Stimulated activated CD8-positive, alpha-beta memory T cell treated with anti-CD3 and anti-CD28 coated beads, Interleukin-7, amount 100 ng/mL, for 1 hour (primary cell): ENCODE data around the gene MMP24OS.

Source experiments
- DNase-seq, 2 donors: peaks; one replicate each; pipeline ENCODE4 v3.0.0-alpha.2; 2020; ENCODE audit warnings: low read depth in 2 of 2

The MMP24OS gene

DNA sequence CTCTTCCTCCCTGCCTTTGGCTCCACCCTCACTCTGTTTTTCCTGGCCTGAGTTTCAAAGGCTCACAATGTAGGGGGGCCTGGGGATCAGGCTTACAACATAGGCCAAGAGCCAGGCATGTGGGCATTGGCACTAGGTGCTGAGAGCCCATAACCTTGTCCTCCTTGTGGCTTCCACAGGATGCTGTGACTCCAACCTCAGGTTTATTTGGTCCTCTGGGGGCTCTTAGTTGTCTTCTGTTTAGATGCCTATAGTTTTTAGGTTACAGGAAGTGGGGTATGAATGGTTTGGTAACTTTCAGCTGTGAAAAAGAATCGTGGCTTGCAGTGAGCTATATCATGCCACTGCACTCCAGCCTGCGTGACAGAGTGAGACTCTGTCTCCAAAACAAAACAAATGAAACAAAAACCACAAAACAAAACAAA lies 25.9 kb downstream of the MMP24OS start:
- no peak for DNase-seq

DNA sequence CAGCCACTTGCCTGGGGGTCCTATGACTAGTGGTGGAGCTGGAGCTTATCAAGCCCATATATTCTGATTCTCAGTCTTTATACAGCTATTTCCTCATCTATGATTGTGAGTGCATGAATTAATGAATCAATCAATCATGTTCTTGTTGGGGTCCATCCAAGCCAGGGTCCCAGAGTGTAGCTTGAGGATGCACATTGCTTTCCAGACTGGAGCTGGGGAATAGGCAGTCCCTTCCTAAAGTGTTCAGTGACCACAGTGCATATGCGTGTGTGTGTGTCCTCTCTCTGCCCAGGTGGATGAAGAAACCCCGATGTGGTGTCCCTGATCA lies 26.3 kb downstream of the MMP24OS start:
- DNase-seq = no peak

DNA sequence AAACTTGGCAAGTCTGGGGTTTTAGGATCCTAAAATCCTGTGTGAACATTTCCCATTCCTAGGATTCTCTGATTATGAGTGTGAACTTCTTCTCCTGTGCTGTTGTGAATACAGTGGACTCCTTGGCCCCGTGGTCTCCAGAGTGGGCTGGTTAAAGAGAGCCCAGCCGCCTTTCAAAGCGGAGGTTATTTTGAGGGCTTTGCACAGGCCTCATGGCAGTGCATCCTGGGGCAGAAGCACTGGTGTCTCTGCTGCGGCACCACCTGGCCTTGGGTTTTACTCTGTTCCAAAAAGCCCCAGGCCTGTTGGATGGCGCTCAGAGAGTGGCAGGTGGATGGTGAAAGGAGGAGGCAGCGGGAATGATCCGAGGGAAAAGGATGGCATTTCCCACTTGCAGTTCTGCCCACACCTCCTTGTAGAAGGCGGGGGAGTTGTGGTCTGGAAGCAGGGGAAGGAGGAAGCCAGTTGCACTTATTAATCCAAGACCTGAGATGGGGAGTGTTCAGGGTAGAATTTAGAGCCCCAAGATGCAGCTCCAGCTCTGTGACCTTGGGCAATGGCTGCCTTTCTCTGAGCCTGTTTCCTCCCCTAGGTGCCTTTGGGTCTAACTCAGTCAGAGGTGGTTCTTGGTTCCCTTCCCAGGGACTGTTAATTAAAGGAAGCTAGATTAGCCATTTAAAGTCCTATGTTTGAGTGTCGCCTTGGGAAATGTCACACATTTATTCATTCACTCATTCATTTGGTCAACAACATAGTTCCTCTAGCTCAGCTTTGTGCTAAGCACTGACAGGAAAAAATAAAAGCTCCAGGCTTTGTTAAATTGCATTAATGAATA lies 29.1 kb downstream of the MMP24OS start:
- DNase-seq = no peak

DNA sequence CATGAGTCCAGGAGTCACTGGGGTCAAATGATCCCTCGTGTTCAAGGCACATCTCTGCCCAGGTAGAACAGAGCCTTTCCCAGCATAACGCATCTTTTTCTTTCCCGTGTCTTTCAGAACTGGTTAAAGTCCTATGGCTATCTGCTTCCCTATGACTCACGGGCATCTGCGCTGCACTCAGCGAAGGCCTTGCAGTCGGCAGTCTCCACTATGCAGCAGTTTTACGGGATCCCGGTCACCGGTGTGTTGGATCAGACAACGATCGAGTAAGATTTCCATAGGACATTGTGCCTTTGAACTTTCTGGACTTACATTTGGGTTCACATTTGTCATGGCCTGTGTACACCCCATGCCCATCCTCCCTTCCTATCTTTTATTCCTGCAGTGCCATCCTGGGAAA lies 31.2 kb downstream of the MMP24OS start:
- DNase-seq = no peak

DNA sequence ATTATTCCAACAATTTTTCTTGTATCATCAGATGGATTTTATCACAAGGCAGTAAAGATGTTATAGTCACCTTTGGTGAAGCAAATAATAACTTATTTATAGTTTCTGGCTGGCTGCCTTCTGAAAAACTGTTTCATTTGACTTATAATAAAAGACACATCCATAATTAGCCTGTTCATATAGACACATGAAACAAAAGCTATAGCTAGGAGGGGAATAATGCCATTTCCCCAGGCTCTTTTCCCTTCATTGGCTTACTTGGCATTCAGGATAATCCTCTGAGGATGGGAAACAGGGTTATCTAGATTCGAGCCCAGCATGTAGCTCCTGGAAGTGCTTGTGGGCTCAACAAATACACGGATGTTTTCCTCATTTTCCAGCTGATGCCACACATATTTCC lies 33.9 kb downstream of the MMP24OS start:
- no peak for DNase-seq

DNA sequence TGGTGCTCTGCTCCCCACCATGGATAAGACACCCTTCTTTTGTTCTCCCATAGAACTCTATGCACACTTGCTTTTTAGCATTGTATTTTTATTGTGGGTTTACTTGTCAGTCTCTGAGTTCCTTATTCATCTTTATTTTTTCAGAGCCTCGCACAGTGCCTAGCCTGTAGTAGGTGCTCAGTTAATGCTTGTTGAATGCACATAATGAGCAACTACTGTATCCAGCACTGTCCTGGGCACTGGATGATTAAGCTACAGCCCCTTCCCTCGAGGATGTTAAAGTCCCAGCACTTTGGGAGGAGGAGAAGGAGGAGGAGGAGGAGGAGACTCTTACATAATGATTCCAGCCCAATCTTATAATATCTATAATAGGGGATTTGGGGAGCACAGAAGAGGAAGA lies 34.6 kb downstream of the MMP24OS start:
- no peak for DNase-seq

DNA sequence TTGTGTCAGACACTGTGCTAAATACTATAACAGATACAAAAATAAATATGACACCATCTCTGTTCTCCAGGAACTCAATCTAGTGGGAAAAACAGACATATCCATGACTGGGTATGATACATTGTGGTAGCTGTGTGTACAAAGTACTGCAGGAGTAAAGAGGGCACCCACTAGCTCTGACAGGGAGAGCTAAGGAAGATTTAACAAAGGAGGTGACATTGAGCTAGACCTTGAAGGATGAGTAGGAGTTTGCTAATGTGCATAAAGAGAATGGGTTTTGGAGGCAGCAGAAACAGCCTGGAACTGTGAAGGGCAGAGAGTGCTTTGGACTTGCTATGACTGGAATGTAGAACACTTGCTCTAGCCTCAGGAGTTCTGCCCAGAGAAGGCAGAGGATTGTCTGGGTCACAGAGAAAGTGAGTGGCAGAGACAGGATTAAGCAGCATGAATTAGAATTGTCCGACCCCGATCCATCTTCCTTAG lies 37.1 kb downstream of the MMP24OS start:
- DNase-seq = no peak

DNA sequence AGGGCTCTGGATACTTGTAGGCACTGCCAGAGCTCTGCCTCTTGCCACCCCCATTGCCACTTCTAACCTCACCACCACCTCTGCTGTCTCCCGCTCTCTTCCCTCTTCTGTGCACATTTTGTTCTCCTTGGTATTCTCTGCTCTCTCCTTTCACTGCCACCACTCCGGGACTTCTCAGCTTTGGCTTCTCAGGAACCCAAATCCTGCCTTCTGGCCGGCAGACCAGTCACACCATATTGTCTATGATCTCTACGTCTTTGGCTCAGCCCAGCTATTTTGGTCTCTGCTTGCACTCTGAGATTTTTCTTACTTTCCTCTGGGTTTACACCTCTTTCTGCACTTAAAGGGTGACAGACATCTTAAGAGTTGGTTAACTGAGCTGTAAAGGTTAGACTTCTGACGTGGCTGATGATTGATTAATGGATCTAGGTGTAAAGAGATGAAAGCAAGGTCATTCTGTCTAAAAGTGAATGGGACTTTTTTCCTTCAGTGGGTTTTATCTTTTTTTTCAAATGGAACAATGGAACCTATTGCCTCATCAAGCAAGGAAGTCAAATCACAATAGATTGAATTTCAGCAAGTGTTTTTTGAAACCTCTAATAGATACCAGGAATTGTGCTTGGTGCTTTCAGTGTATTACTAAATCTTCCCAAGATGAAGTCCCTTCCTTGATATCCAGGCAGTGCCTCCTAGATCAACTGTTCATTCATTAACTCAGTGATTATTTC lies 37.7 kb downstream of the MMP24OS start:
- DNase-seq = no peak

DNA sequence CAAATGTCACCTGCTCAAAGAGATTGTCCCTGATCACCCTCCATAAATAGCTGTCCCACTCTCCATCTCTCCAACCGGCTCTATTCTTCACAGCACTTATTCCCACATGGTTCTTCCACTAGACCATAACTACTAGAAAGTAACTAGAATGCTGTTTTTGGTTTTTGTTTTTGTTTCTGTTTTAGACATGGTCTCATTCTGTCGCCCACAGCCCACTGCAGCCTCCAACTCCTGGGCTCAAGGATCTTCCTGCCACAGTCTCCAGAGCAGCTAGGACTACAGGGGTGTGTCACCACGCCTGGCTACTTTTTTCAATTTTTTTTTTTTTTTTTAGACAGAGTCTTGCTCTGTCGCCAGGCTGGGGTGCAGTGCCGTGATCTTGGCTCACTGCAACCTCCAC lies 39.2 kb downstream of the MMP24OS start:
- no peak for DNase-seq

DNA sequence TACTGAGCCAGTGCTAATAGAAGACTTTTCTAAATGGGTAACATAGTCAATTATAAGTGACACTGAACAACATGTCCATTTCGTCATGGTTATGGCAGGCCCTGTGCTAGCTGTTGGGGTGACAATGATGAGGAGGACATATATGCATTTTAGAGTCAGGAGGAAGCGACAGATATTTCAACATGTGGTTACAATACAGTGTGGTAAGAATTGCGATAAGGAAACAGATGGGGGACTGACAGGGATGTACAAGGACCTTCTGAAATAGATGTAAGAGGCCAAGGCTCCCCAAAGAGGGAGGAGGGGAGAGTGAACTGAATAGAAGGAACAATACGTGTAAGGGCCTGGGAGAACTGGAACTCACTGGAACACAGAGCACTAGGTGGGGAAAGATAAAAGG lies 39.8 kb downstream of the MMP24OS start:
- no peak for DNase-seq

DNA sequence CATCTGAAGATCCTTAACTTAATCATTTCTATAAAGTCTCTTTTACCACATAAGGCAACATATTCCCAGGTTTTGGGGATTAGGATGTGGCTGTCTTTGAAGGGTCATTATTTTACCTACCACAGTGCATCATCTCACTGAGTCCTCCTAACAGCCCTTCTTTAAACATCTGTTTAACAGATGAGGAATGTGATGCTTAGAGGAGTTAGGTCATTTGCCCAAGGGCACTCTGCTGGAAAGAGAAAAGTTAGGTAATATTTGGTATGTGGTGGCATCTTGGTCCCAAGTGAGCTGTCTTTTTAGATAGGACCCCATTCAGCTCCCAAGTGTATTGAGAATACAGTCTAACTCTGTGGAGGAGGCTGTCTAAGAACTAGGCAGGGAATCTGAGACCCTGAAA lies 40.4 kb downstream of the MMP24OS start:
- no peak for DNase-seq

DNA sequence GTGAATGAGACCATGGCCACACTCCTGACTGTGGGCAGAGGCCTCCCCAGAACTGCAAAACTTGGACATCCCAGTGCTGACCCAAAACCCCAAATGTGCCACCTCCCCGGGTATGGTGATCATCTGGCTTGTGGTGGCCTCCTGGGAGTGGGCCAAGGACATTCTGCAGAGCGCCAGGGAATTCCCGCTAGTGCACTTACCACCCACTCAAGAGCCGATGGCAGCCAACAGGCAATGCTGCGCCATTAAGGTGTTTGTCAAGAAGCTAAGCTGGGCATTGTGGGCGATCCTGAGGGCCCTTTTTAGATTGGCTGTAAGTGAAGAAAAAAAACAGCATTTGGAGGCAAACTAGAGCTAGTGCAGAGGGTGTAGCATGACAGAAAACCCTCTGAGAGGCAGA lies 42.0 kb downstream of the MMP24OS start:
- no peak for DNase-seq

DNA sequence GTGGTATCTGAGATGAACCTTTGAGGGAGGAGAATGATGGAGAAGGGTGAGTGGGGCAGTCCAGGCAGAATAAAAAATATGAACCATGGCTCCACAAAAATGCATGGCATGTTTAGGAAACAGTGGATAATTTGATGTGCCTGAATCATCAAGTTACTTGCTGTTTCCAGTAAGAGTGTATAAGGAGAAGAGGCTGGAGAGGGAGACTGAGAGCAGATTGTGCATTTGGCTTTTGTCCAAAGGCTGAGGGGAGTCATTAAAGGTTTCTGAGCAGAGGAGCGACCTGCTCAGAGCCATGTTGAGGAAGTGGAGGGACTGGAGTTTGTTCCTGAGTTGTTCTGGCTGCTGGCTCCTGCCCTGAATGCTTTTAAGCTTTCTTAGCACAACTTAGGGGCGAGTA lies 45.3 kb downstream of the MMP24OS start:
- DNase-seq = no peak

DNA sequence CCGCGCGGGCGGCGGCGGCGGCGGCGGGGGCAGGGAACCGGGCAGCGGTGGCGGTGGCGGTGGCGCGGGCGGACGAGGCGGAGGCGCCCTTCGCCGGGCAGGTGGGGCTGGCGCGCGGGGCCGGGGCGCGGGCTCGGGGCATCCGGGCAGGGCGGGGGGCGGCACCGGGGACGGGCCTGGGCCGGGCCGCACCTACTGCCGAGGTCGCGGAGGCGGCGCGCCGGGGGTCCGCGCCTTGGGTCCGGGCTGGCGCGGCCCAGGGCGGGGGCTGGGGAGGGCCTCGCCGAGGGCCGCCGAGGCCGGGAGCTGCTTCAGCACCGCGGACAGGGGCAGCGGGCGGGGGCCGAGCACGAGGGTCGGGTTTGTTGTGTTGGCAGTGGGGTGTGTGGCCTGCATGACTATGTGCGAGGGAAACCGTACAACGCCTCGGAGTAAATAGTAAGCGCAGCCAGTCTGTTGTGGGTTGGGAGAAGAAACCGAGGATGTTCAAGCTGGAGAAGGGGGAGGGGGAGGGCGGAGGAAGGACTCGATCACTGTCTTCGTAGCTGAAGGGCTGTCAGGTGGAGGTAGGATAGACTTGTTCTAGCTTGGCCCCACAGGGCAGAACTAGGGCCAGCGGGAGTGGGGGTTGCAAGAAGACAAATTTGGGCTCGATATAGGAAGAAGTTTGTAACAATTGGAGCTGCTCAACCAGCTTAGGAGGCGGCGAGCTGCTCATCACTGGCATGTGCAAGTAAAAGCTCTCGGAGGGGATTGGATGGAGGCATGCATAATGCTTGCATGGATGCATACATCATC lies 50.8 kb downstream of the MMP24OS start:
- peak in 1 of 2 donors; percentile 14 for DNase-seq
